Endothelial cell (in vitro differentiated cells): ENCODE results near the gene CRYBB1. TPM values are rescaled to one million over a fixed set of nuclear protein-coding genes. Genes with fewer than 3 reads are reported as not detected.

Source experiments
- DNase-seq: peaks from one replicate; pipeline ENCODE4 v3.0.0; 2021; ENCODE audit warnings: low spot score
- H3K27ac Mint-ChIP-seq: one replicate; pipeline ENCODE4 v1.8.0; 2021; ENCODE audit warnings: mixed read lengths, inconsistent platforms; ENCODE audit not compliant: unreplicated experiment
- H3K27me3 Mint-ChIP-seq: one replicate; pipeline ENCODE4 v1.8.0; 2021; ENCODE audit warnings: mild to moderate bottlenecking, moderate library complexity, mixed read lengths, inconsistent platforms; ENCODE audit not compliant: unreplicated experiment
- H3K36me3 Mint-ChIP-seq: one replicate; pipeline ENCODE4 v1.8.0; 2021; ENCODE audit warnings: mild to moderate bottlenecking, low read depth, mixed read lengths, inconsistent platforms; ENCODE audit not compliant: unreplicated experiment
- H3K4me1 Mint-ChIP-seq: one replicate; pipeline ENCODE4 v1.8.0; 2021; ENCODE audit warnings: mild to moderate bottlenecking, mixed read lengths, inconsistent platforms; ENCODE audit not compliant: unreplicated experiment
- H3K4me3 Mint-ChIP-seq: one replicate; pipeline ENCODE4 v1.8.0; 2021; ENCODE audit warnings: mild to moderate bottlenecking, mixed read lengths, inconsistent platforms; ENCODE audit not compliant: unreplicated experiment
- H3K9me3 Mint-ChIP-seq: one replicate; pipeline ENCODE4 v1.8.0; 2021; ENCODE audit warnings: mixed read lengths, inconsistent platforms; ENCODE audit not compliant: unreplicated experiment
- total RNA-seq: library from RNA; stranded (reverse); fragmentation: NEBNext Ultra II Directional; extraction: Animal tissue kit (Norgen Biotek cat#: 25700); gene quantifications from one replicate; pipeline ENCODE4 v1.2.1, GENCODE V29; 2021; ENCODE audit not compliant: unreplicated experiment
- TF ChIP-seq, protein P1 (sequence below): fragments of 200-600 bp; sonication (generic); IDR thresholded peaks from one replicate; pipeline ENCODE4 v1.5.0; 2021; ENCODE audit warnings: antibody characterized with exemption; ENCODE audit not compliant: unreplicated experiment

The CRYBB1 gene
- total RNA-seq, 1 donor from 2014 or later = 9.5 TPM

- H3K27me3 Mint-ChIP-seq = peaks cover 1% of the 10 kb centered on the region
- no peak for DNase-seq
- H3K27ac Mint-ChIP-seq = no peak overlapping the region
- TF ChIP-seq, protein P1, sequence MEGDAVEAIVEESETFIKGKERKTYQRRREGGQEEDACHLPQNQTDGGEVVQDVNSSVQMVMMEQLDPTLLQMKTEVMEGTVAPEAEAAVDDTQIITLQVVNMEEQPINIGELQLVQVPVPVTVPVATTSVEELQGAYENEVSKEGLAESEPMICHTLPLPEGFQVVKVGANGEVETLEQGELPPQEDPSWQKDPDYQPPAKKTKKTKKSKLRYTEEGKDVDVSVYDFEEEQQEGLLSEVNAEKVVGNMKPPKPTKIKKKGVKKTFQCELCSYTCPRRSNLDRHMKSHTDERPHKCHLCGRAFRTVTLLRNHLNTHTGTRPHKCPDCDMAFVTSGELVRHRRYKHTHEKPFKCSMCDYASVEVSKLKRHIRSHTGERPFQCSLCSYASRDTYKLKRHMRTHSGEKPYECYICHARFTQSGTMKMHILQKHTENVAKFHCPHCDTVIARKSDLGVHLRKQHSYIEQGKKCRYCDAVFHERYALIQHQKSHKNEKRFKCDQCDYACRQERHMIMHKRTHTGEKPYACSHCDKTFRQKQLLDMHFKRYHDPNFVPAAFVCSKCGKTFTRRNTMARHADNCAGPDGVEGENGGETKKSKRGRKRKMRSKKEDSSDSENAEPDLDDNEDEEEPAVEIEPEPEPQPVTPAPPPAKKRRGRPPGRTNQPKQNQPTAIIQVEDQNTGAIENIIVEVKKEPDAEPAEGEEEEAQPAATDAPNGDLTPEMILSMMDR = no peak
- peaks cover 6% of the 10 kb centered on the region for H3K36me3 Mint-ChIP-seq
- peaks cover 43% of the 10 kb centered on the region for H3K4me1 Mint-ChIP-seq
- H3K4me3 Mint-ChIP-seq = peak overlapping the region; percentile 95
- H3K9me3 Mint-ChIP-seq = no peaks in the 10 kb centered on the region
Measured at GRCh38 chr22:26587991-26588613, 29.7 kb downstream of the CRYBB1 start.

DNA sequence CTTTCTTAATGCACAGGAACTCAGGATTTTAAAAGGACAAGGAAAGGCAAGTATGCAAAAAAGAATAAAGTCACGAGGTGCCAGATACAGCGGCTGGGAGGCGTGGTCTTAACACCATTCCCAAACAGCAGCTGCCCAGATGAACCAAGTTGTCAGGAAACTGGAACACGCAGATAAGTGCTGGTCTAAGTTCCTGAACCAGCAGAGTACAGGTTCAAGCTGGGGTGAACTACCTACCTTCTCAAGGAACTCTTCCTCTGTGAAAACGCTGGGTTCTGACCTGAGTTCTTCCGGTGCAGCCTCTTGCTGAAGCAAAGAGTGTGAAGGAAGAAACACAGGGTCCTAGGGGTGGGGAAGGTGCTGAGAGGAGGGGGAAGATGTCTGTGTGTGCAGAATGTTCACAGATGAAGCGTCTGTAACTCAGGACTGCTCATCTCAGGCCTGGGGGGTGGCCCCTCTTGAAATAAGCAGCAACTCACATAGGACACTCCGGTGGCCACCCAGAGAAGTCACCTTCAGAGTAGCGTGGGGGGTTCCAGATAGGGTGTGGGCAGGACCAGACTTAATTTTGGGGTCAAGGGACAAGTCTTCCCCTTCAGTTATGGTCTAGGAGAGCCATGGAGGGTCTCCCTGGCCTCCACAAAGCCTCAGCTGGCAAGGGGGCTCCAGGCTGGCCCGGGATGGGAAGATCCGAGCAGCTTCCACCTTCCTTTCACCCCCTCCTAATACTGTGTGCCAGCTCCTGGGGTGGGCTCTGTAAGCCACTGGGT, 31.1 kb downstream of the CRYBB1 start:
- H3K9me3 Mint-ChIP-seq = no peaks in the 10 kb centered on the region
- peak overlapping the region; percentile 78 for H3K4me3 Mint-ChIP-seq
- peaks cover 1% of the 10 kb centered on the region for H3K27me3 Mint-ChIP-seq
- peaks cover 31% of the 10 kb centered on the region for H3K4me1 Mint-ChIP-seq
- TF ChIP-seq, protein P1 = no peak
- peak overlapping the region; percentile 75 for H3K27ac Mint-ChIP-seq
- H3K36me3 Mint-ChIP-seq = peaks cover 11% of the 10 kb centered on the region
- DNase-seq = no peak

DNA sequence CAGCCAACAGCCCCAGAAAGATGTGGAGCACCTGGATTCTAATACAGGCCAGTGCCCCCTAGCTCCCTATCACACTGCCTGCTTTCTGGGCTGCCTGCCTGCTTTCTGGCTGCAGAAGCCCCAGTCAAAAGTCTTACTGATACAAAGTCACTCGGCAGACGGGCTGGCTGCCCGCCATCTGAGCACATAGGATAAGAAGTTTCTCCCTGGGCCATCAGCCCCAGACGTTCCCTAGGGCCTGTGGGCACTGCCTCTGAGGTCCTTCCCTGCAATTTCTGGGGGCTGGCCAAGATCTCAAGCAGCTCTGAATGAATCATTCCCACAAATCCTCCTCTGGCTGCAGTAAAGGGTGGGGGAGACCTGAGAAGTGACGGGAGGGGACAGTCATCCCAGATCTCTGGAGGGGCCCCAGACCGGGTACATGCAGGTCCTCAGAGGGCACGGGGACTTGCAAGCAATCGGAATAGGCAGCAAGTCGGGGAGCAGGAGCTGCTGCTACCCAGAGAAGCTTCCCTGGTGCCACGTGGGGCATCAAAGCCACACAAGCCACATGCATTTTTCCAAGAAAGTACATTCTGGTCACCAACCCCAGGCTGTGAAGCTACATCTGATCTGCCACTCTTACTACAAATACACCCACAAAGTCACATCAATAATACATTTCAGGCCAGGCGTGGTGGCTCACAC, 32.6 kb downstream of the CRYBB1 start:
- H3K27ac Mint-ChIP-seq = peak overlapping the region; percentile 64
- TF ChIP-seq, protein P1 = no peak
- peaks cover 23% of the 10 kb centered on the region for H3K36me3 Mint-ChIP-seq
- H3K9me3 Mint-ChIP-seq = no peaks in the 10 kb centered on the region
- no peak overlapping the region for H3K4me3 Mint-ChIP-seq
- H3K27me3 Mint-ChIP-seq = peaks cover 1% of the 10 kb centered on the region
- DNase-seq = no peak
- peaks cover 40% of the 10 kb centered on the region for H3K4me1 Mint-ChIP-seq

DNA sequence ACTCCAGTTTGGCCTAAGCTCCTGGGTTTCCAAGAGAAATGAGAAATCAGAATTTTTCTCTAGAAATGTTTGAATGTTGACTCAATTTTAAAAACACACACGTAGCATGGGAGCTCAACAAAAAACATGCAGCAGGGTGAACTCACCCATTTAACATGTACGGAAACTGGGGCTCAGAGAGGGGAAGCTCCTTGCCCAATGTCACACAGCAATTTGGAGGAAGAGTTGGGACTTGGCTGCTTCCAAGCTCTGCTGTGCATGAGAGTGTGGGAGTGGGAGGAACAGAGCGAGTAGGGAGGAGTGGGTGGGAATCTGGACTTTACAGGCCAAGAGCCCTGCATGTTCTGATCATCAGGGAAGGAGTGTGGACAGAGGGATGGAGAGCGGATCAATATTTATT, 33.8 kb downstream of the CRYBB1 start:
- Mint-ChIP-seq H3K9me3 (no peaks in the 10 kb centered on the region), H3K27me3 (peaks cover 1% of the 10 kb centered on the region), H3K4me1 (peaks cover 45% of the 10 kb centered on the region), H3K4me3 (no peak overlapping the region), H3K27ac (no peak overlapping the region), H3K36me3 (peaks cover 23% of the 10 kb centered on the region)
- DNase-seq = no peak
- TF ChIP-seq, protein P1 = no peak
